ENCODE results near the gene MGAT5.

The MGAT5 gene

GRCh38 chr2:134253804-134254203 is at the start of gene MGAT5:
TSS of gene MGAT5 (plus strand) at chr2:134254072. CDS start at chr2:134254404, 332 bp downstream.
- Histone ChIP-seq H3K27me3 (ENCODE audit: control insufficient read depth, insufficient read depth, low read length) (no peaks in the 10 kb centered on the region), H3K9me3 (ENCODE audit: control insufficient read depth, insufficient read depth, low read depth, low read length) (no peaks in the 10 kb centered on the region), H3K4me1 (ENCODE audit: control insufficient read depth, insufficient read depth, low read length) (peaks cover 2% of the 10 kb centered on the region; the same call in 1 of the 2 replicates), H3K36me3 (ENCODE audit: control insufficient read depth, insufficient read depth, low read length) (peaks cover 9% of the 10 kb centered on the region; the same call in 1 of the 2 replicates), H3K4me3 (ENCODE audit: low read depth, low read length) (no peak within 1 kb of the TSS), H3K27ac (ENCODE audit: low read depth, low read length) (no peak within 1 kb of the TSS), H3K9ac (ENCODE audit: low read length) (no peak within 1 kb of the TSS)

- Histone ChIP-seq H3K36me3 (ENCODE audit: control insufficient read depth, insufficient read depth, low read length) (no peaks in the 10 kb centered on the region), H3K4me3 (ENCODE audit: low read depth, low read length) (no peak overlapping the region), H3K27ac (ENCODE audit: low read depth, low read length) (no peak overlapping the region), H3K9me3 (ENCODE audit: control insufficient read depth, insufficient read depth, low read depth, low read length) (no peaks in the 10 kb centered on the region), H3K27me3 (ENCODE audit: control insufficient read depth, insufficient read depth, low read length) (no peaks in the 10 kb centered on the region), H3K4me1 (ENCODE audit: control insufficient read depth, insufficient read depth, low read length) (peaks cover 53% of the 10 kb centered on the region), H3K9ac (ENCODE audit: low read length) (no peak overlapping the region)
Observed at GRCh38 chr2:134205087-134205486, 48.8 kb upstream of the MGAT5 start.

GRCh38 chr2:134206031-134206430 is 47.8 kb upstream of the MGAT5 start:
- Histone ChIP-seq H3K9me3 (ENCODE audit: control insufficient read depth, insufficient read depth, low read depth, low read length) (no peaks in the 10 kb centered on the region), H3K27ac (ENCODE audit: low read depth, low read length) (no peak overlapping the region), H3K4me1 (ENCODE audit: control insufficient read depth, insufficient read depth, low read length) (peaks cover 51% of the 10 kb centered on the region), H3K27me3 (ENCODE audit: control insufficient read depth, insufficient read depth, low read length) (no peaks in the 10 kb centered on the region), H3K4me3 (ENCODE audit: low read depth, low read length) (no peak overlapping the region), H3K9ac (ENCODE audit: low read length) (no peak overlapping the region), H3K36me3 (ENCODE audit: control insufficient read depth, insufficient read depth, low read length) (no peaks in the 10 kb centered on the region)

DNA sequence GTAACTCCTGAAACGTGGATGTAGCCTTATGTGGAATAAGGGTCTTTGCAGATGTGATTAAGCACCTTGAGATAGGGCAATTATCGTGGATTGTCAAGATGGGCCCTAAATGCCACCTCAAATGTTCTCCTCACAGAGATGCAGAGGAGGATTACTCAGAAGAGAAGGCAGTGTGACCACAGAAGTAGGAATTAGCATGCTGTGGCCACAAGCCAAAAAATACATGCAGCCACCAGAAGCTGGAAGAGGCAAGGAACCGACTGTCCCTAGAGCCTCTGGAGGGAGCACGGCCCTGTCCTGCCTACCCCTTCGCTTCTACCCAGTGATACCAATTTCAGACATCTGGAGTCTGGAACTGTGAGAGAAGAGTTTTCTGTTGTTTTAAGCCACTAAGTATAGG is 47.3 kb upstream of the MGAT5 start:
- H3K27ac ChIP-seq (ENCODE audit: low read depth, low read length) = no peak overlapping the region
- no peaks in the 10 kb centered on the region for H3K27me3 ChIP-seq (ENCODE audit: control insufficient read depth, insufficient read depth, low read length)
- H3K4me1 ChIP-seq (ENCODE audit: control insufficient read depth, insufficient read depth, low read length) = peaks cover 45% of the 10 kb centered on the region
- no peaks in the 10 kb centered on the region for H3K36me3 ChIP-seq (ENCODE audit: control insufficient read depth, insufficient read depth, low read length)
- H3K9ac ChIP-seq (ENCODE audit: low read length) = no peak overlapping the region
- H3K4me3 ChIP-seq (ENCODE audit: low read depth, low read length) = no peak overlapping the region
- no peaks in the 10 kb centered on the region for H3K9me3 ChIP-seq (ENCODE audit: control insufficient read depth, insufficient read depth, low read depth, low read length)

DNA sequence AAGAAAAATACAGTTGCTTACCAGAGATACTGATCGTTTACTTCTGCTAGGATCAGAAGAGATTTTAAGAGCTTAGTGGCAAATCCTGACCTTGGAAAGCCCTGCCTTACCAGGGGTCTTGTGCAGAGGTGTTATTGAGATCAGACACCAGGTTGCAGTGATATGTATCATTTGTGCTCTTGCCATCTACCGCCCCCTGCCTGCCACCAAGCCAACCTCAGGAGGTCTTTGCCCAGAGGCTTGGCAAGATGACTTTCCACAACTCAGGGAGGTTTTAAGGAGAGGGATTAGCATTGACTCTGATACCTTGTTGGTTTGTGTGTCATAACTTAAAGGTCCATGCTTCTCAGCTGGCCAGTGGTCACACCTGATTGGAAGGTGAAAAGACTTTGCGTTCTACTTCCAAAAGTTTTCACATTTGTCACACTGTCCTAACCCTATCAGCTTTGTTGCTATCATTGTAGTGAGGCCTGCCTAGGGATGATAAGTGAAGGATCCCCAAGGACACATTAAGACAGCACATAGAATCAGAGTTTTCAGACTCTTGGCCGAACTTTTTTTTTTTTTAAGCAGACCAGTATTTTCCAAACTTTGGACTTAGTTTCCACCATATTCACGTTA is 46.2 kb upstream of the MGAT5 start:
- Histone ChIP-seq H3K4me1 (ENCODE audit: control insufficient read depth, insufficient read depth, low read length) (peaks cover 35% of the 10 kb centered on the region), H3K27me3 (ENCODE audit: control insufficient read depth, insufficient read depth, low read length) (no peaks in the 10 kb centered on the region), H3K27ac (ENCODE audit: low read depth, low read length) (no peak overlapping the region), H3K36me3 (ENCODE audit: control insufficient read depth, insufficient read depth, low read length) (no peaks in the 10 kb centered on the region), H3K4me3 (ENCODE audit: low read depth, low read length) (no peak overlapping the region), H3K9ac (ENCODE audit: low read length) (no peak overlapping the region), H3K9me3 (ENCODE audit: control insufficient read depth, insufficient read depth, low read depth, low read length) (no peaks in the 10 kb centered on the region; the same call in 1 of the 2 replicates)

DNA sequence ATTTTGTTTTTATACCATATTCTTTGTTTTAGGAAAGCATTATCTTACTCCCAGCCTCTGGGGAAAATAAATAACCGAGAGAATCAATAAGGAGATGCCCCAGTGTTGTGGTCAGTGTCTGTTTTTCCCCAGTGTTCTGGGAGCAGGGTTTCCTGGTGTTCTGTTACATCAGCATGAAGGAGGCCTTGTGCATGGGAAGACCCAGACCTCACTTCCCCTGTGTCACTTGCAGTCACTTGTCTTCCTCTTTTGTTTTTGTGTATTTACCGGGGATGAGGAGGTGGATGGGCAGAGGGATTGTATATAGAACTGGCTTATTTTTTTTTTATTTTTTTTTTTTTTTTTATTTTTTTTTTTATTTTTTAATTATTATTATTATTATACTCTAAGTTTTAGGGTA is 45.0 kb upstream of the MGAT5 start:
- Histone ChIP-seq H3K27ac (ENCODE audit: low read depth, low read length) (no peak overlapping the region), H3K36me3 (ENCODE audit: control insufficient read depth, insufficient read depth, low read length) (no peaks in the 10 kb centered on the region), H3K27me3 (ENCODE audit: control insufficient read depth, insufficient read depth, low read length) (no peaks in the 10 kb centered on the region), H3K9ac (ENCODE audit: low read length) (no peak overlapping the region), H3K4me1 (ENCODE audit: control insufficient read depth, insufficient read depth, low read length) (peaks cover 27% of the 10 kb centered on the region), H3K9me3 (ENCODE audit: control insufficient read depth, insufficient read depth, low read depth, low read length) (no peaks in the 10 kb centered on the region; the same call in 1 of the 2 replicates), H3K4me3 (ENCODE audit: low read depth, low read length) (no peak overlapping the region)

DNA sequence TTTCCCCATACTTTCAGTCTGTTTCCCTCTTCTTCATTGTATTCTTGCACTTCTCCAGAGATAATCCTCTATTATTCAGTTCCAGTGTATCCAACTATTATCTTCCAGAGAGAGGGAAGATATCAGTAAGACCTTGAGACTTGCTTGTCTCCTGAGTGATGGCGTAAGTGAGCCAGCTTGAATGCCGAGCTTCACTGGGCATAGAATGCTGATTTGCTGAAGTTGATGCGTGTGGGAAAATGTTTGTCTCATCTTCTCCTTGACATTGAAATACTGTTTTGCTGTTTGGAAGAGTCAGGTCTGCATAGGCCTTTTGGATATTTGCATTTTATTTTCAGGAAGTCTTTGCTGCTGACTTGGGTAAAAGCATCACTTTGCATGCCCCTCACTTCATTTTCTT is 41.1 kb upstream of the MGAT5 start:
- no peaks in the 10 kb centered on the region for H3K36me3 ChIP-seq (ENCODE audit: control insufficient read depth, insufficient read depth, low read length)
- no peak overlapping the region for H3K27ac ChIP-seq (ENCODE audit: low read depth, low read length)
- H3K9ac ChIP-seq (ENCODE audit: low read length) = no peak overlapping the region
- H3K4me3 ChIP-seq (ENCODE audit: low read depth, low read length) = no peak overlapping the region
- H3K4me1 ChIP-seq (ENCODE audit: control insufficient read depth, insufficient read depth, low read length) = no peaks in the 10 kb centered on the region
- H3K9me3 ChIP-seq (ENCODE audit: control insufficient read depth, insufficient read depth, low read depth, low read length) = peaks cover 4% of the 10 kb centered on the region; the same call in 1 of the 2 replicates
- H3K27me3 ChIP-seq (ENCODE audit: control insufficient read depth, insufficient read depth, low read length) = no peaks in the 10 kb centered on the region

DNA sequence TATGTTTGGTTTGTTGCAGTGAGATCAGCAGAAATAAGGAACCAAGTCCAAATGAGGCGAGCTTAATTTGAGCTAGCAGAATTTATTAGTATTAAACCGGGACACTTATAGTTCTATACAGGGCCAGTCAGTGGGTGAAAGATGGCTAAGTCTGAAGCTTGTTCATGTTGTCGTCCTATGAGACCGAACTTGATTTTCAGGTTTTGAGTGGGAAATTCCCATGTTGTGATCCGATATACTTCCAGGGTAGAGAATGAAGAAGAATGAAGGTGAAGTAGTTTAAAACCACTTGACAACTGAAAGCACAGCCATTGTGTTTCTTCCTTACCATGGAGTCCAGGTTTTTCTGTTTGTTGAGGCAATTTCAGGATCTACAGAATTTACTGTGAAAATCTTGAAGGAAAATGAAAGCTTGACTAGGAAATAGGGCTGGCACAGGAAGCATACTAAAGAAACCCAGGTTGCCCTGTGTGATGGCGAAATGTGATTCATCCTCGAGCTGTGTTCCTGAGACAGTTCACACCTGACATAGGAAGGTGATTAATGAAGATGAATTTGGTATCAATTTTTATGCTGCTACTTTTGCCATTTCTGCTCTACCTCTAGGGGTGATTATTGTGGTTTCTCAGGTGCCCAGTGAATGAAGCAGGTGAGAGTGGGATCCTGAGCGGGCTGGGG is 37.6 kb upstream of the MGAT5 start:
- no peak overlapping the region for H3K9ac ChIP-seq (ENCODE audit: low read length)
- peaks cover 4% of the 10 kb centered on the region; the same call in 1 of the 2 replicates for H3K9me3 ChIP-seq (ENCODE audit: control insufficient read depth, insufficient read depth, low read depth, low read length)
- no peak overlapping the region for H3K4me3 ChIP-seq (ENCODE audit: low read depth, low read length)
- H3K27me3 ChIP-seq (ENCODE audit: control insufficient read depth, insufficient read depth, low read length) = no peaks in the 10 kb centered on the region
- no peak overlapping the region for H3K27ac ChIP-seq (ENCODE audit: low read depth, low read length)
- peaks cover 31% of the 10 kb centered on the region for H3K4me1 ChIP-seq (ENCODE audit: control insufficient read depth, insufficient read depth, low read length)
- H3K36me3 ChIP-seq (ENCODE audit: control insufficient read depth, insufficient read depth, low read length) = no peaks in the 10 kb centered on the region

GRCh38 chr2:134217351-134217750 is 36.5 kb upstream of the MGAT5 start:
- Histone ChIP-seq H3K27ac (ENCODE audit: low read depth, low read length) (no peak overlapping the region), H3K4me3 (ENCODE audit: low read depth, low read length) (no peak overlapping the region), H3K9ac (ENCODE audit: low read length) (no peak overlapping the region), H3K36me3 (ENCODE audit: control insufficient read depth, insufficient read depth, low read length) (no peaks in the 10 kb centered on the region), H3K27me3 (ENCODE audit: control insufficient read depth, insufficient read depth, low read length) (no peaks in the 10 kb centered on the region), H3K9me3 (ENCODE audit: control insufficient read depth, insufficient read depth, low read depth, low read length) (peaks cover 4% of the 10 kb centered on the region; the same call in 1 of the 2 replicates), H3K4me1 (ENCODE audit: control insufficient read depth, insufficient read depth, low read length) (peaks cover 32% of the 10 kb centered on the region)

DNA sequence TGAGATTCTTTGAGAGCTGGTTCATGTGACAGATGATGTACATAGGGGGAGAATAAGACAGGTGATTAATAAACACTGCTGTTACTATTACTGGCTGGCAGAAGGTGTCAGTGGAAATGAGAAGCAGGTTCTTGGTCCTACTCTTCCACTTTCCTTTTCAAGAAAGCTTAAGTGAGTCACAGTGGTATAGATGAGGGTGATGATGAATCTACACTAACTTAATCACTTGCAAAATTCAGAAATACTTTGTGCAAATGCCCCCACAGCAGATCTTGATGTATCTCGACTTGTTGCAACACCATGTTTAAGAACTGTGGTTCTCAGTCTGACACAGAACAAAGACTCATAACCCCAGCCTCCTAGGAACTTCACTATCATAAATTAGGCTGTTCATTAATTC is 35.9 kb upstream of the MGAT5 start:
- H3K36me3 ChIP-seq (ENCODE audit: control insufficient read depth, insufficient read depth, low read length) = no peaks in the 10 kb centered on the region
- peaks cover 32% of the 10 kb centered on the region for H3K4me1 ChIP-seq (ENCODE audit: control insufficient read depth, insufficient read depth, low read length)
- no peak overlapping the region for H3K9ac ChIP-seq (ENCODE audit: low read length)
- no peak overlapping the region for H3K4me3 ChIP-seq (ENCODE audit: low read depth, low read length)
- no peaks in the 10 kb centered on the region for H3K27me3 ChIP-seq (ENCODE audit: control insufficient read depth, insufficient read depth, low read length)
- peaks cover 4% of the 10 kb centered on the region; the same call in 1 of the 2 replicates for H3K9me3 ChIP-seq (ENCODE audit: control insufficient read depth, insufficient read depth, low read depth, low read length)
- no peak overlapping the region for H3K27ac ChIP-seq (ENCODE audit: low read depth, low read length)

GRCh38 chr2:134218414-134218813 is 35.5 kb upstream of the MGAT5 start:
- no peak overlapping the region for H3K4me3 ChIP-seq (ENCODE audit: low read depth, low read length)
- peaks cover 32% of the 10 kb centered on the region for H3K4me1 ChIP-seq (ENCODE audit: control insufficient read depth, insufficient read depth, low read length)
- peaks cover 4% of the 10 kb centered on the region; the same call in 1 of the 2 replicates for H3K9me3 ChIP-seq (ENCODE audit: control insufficient read depth, insufficient read depth, low read depth, low read length)
- no peak overlapping the region for H3K9ac ChIP-seq (ENCODE audit: low read length)
- H3K27me3 ChIP-seq (ENCODE audit: control insufficient read depth, insufficient read depth, low read length) = no peaks in the 10 kb centered on the region
- no peaks in the 10 kb centered on the region for H3K36me3 ChIP-seq (ENCODE audit: control insufficient read depth, insufficient read depth, low read length)
- no peak overlapping the region for H3K27ac ChIP-seq (ENCODE audit: low read depth, low read length)
